Endothelial cell of hepatic sinusoid (primary cell): ENCODE results near the gene SPATS2.

Source experiments
- in situ Hi-C: cut with HindIII; loops from 2 replicates; pipeline ENCODE4 v1.10.0; 2017; ENCODE audit warnings: low sequenced_read_pairs

Gene SPATS2

DNA sequence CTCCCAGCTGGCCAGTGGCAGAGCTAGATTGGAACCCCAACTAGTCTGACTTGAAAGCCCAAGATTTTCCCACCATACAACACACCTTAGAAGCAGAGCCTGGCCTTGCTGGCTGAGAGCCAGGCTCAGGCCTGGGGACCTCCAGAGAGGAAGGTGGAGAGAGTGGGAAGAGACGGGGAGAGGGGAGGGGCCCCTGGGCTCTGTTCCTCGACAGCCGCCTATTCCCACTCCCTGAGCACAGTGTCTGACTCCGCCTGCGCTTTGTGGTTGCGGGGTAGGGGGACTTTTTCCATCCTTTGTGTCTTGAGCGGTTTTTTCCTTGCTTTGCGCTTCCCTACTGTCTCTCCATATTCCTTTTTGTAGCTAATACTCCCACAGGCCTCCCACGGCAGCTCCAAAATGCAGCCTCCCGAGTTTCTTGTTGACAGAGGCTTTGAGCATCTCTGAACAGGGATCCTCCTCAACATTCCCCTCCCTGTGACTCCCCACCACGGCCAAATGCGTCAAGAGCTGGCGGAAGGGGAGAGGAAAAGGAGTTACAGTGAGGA is 167.5 kb downstream of the SPATS2 start:
- in situ Hi-C loops: no loop called here

DNA sequence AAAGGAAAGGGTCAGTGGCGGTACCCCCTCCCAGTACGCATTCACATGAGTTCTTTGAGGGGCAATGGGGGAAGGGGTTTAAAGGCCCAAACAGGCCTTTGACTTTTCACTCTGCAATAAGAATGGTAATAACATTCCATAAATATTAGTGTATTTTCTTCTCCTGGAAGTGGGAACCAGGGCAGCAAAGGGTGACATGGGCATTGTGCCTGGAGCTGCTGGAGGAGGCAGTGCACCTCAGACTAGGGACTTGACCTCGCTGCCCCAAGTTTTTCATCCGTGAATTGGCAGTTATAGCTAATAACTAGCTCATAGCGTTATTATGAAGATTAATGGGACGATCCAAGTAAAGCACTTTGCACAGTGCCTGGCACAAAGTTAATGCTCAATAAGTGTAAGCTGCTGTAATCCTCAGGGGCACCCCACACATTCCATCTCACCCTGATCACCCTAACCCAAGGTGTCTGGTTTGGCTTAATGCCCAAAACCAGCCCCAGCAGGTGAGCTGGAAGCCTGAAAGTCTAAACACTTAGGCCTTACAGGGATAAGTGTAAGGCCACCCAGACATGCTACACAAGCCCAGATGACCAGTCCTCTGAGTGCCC is 168.8 kb downstream of the SPATS2 start:
- in situ Hi-C loops: no loop called here

DNA sequence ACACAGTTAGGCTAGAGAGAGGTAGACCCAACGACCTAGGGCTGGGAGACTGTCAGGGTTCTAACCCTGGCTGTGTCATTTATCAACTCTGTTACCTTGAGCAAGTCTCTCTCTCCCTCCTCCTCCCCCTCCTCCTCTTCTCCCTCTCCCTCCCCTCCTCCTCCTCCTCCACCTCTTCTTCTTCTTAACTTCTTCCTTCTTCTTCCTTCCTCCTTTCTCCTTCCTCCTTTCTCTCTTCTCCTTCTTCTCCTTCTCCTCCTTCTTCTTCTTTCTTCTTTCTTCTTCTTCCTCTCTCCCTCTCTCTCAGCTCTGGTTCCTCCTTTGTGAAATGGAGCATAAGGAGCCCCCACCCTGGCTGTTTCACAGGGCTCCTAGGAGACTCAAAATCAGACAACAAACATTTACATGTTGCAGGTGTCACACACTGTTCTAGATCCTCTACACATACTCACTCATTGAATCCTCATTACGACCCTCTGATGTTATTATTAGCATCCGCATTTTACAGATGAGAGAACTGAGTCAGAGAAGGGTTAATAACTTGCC is 169.3 kb downstream of the SPATS2 start:
- in situ Hi-C loops: no loop called here

DNA sequence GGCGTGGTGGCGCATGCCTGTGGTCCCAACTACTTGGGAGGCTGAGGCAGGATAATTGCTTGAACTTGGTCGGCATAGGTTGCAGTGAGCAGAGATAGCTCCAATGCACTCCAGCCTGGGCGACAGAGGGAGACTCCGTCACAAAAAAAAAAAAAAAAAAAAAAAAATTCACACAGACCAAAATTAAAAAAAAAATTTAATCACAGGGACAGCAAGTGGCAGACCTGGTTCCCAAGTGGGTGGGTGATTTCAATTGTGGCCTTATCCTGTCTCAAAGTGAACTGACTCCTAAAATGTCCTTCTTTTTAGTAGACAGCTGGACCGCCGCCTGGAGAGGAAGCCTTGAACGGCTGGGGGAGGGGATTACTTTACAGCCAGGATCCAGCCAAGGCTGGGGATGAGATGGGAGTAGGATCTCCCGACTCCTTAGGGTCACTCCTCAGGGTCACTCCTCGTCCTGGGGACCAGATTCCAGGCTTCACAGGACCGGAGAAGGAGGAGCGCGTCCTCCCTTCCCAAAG is 170.0 kb downstream of the SPATS2 start:
- in situ Hi-C loops: no loop called here

DNA sequence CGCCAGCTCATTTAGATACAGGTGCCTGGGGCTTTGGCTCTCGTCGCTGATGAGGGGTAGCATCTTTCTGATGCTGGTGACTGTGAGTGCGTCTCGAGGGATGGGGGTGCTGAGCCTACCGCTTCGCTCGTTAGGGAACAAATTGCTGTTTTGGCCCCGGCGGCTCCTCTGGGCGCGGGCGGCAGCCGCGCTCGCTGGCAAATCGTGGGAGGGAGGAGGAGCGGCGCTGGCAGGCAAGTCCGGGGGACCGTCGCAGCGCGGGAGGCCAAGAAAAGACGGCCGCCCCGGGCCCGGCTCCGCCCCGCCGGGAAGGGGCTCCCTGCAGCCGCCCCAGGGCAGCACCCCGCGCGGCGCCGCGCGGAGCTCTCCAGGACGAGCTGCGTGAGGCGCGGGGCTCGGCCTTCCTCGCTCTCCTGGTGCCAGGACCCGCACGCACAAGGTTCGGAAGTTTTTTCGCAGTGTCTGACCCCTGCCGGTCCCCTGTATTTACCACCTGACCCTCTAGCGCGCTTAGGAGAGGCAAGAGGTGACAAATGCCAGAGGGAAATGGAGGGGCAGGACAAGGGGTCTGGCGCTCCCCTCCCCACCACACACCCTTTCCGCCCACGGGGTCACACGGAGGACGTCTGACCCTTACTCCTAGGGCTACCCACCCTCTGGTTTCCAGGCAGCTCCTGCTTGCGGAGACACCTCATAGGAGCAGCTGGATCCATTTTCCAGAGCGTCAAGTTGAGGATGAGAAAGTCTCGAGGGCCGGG is 170.7 kb downstream of the SPATS2 start:
- in situ Hi-C loops: no loop called here

DNA sequence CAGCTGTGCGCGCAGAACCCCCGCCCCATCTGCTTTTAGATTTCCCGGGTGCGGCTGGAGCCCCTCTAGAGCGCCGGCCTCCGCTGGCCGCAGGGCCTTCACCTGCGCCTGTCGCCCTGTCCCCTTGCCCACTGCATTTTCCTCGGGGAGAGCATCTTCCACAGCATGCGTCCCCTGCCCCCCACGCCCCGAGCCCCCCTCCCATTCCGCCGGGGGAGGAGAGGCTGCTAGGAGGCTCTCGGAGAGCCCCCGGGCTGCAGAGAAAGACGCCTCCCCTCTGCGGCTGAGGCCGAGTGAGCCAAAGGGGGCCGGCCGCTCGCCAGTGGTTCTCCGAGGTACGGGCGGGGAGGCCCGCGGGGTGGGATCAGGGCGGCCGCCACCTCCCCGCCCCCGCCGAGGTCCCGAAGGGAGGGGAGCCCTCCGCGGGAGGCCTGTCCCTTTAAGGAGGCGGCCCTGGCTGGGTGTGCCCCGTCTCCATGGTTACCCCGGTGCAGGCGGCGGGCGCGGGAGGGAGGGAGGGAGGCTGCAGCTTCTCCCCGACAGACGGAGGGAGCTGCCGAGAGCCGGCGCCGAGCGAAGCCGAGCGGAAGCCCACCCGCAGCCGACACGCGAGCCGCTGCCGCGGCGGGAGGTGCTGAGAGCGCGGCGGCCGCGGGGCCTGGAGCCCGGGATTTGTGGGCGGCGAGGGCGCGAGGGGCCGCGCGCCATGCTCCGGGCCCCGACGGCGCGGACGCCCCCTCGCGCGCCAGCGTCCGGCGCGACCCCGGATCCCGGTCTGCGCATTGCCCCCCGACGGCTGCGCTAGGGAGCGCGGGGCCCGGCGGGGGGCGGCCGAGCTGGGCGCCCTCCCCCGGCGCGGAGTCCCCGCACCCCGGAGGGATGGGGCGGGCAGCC is 171.5 kb downstream of the SPATS2 start, which contains the start of gene KCNH3:
KCNH3 (plus strand) TSS at position 521 of the 894 bp plus-strand sequence. CDS start 387 bp downstream, outside the sequence.
- in situ Hi-C loops: no loop called here

DNA sequence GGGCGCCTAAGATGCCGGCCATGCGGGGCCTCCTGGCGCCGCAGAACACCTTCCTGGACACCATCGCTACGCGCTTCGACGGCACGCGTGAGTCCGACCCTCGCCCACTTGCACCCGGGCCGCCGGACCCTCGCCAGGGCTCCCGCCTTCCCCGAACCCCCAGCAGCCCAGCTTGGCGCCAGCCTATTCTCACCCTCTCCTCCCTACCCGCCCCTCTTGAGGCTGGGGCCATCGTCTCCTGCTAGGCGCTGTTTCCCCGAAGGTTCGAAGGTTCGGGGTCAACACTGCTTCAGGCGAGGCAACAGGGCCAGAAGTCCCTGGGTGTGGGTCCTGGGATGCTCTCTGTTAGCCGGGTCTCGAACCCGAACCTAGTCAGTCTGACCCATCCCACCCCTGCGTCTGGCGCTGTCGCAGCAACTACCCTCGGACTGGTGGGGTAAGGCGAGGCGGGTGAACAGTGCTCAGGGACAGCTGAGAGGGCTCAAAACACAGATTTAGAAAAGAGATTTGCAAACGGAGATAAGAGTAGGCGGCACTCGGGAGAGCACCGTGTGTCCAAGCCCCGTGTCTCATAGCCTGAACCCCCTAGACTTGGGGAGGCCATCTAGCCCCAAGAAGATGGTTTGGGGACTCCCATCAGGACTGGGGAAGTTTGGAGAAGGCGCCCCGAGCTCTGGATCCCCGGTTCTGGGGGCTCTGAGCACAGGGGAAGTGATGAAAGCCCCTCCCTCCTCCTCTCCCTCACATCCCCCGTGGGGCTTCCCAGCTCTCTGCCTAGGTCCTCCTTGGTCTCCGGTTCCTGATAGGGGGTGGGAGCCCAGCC is 172.4 kb downstream of the SPATS2 start:
- in situ Hi-C loops: loop anchor here (5.0 kb wide), 1 partner anchor 38 kb away; no protein-coding TSS in a partner anchor

DNA sequence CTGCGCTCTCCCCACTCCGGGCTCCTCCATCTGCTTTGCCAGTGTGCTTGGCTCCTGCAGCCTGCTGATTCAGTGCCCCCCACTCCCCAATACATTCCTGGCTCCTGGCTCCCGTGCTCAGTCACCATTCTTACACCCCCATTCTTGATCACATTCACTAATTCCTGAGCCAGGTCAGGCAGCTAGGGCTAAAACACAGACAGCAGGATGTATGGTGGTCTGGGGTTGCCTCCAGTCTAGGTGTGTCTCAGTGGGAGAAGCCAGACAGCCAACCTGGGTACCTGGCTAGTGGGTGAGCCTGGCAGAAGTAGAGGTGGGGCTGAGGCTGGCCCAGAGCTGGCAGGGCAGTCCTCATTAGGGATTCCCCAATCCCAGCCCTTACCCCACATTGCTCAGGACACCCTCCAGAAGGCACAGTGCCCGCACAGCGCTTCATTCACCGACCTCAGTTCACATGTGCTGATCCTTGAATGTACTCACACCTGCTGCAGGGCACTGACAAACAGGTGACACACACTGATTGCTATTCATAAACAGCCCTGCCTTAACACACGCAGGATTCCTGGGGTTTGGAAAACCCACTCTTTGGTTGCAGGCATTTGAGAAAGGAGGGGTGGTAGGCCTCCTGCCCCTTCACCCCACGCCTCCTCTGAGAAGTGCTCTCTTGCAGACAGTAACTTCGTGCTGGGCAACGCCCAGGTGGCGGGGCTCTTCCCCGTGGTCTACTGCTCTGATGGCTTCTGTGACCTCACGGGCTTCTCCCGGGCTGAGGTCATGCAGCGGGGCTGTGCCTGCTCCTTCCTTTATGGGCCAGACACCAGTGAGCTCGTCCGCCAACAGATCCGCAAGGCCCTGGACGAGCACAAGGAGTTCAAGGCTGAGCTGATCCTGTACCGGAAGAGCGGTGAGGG is 173.2 kb downstream of the SPATS2 start:
- in situ Hi-C loops: loop anchor here (5.0 kb wide), 1 partner anchor 37 kb away; no protein-coding TSS in a partner anchor

DNA sequence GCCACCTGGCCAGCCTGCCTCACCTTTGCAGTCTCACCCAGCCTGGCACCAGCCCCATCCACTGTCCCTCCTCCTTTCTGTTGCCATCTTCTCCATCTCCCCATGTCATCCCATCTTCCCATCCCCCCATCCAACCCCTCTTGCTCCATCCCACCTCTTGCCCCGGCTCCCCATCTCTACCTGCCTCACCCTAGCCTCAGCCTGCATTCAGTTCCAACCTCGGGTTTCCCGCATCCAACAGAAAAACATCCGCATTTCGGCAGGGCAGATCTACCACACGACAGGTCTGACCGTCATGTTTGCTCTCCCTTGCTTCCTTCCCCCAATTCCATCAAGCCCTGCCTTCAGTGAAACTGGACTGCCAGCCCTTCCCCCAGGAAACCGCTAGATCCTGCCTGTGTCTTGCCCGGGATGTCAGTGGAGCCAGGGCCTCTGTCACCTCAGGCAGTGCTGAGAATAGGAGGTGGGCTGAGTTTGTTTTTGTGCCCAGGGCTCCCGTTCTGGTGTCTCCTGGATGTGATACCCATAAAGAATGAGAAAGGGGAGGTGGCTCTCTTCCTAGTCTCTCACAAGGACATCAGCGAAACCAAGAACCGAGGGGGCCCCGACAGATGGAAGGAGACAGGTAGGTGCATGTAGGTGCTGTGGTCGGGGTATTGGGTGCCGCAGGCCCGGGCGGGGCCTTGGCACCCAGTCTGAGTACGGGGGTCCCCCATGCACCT is 174.0 kb downstream of the SPATS2 start:
- in situ Hi-C loops: loop anchor here (5.0 kb wide), 1 partner anchor 36 kb away; no protein-coding TSS in a partner anchor

DNA sequence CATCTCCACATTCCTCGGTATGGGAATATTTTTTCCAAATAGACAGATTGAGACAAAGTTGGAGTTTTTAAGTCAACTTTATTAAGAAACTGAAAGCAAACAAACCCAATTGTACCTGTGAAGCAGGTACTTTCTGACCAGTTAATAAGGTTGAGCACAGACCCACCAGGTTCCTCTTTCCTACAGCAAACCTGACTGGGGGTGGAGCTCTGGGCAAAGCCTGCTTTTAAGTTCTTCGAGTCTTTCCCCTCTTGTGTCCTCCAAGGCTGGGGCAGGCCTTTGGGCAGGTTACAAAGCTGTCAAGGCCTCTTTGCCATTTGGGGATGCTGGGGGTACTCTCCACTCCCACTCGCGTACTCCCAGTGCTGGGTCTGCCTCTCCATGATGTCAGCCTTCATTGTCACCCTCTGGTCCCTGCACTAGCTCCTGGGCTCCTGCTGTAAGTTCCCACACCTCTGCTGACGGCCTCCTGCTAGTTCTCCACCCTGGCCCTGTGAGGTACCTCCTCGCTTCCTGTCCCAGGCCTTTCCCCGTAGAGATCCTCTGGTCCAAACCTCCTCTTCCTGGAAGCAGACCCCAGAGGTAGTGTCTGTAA is 174.7 kb downstream of the SPATS2 start:
- in situ Hi-C loops: loop anchor here (5.0 kb wide), 1 partner anchor 35 kb away; no protein-coding TSS in a partner anchor

DNA sequence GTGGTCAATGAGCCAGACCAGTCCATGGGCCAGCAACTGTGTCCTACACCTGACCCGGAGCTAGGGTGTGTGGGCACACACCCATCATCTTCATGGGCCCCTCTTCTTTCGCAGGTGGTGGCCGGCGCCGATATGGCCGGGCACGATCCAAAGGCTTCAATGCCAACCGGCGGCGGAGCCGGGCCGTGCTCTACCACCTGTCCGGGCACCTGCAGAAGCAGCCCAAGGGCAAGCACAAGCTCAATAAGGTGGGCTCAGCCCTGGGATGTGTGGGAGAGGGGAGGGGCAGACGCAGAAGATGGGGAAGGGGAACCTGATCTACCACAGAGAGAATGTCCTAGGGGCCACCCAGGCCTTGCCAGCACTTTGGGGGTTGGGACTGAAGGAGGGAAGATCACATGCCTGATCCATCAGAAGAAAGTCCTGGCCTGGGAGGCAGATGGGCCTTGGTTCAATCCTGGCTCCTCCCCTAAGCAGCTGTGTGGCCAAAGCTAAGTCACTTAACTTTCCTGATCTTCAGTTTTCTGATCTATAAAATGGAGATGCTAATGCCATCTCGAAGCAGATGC is 175.4 kb downstream of the SPATS2 start:
- in situ Hi-C loops: loop anchor here (5.0 kb wide), 1 partner anchor 35 kb away; no protein-coding TSS in a partner anchor

DNA sequence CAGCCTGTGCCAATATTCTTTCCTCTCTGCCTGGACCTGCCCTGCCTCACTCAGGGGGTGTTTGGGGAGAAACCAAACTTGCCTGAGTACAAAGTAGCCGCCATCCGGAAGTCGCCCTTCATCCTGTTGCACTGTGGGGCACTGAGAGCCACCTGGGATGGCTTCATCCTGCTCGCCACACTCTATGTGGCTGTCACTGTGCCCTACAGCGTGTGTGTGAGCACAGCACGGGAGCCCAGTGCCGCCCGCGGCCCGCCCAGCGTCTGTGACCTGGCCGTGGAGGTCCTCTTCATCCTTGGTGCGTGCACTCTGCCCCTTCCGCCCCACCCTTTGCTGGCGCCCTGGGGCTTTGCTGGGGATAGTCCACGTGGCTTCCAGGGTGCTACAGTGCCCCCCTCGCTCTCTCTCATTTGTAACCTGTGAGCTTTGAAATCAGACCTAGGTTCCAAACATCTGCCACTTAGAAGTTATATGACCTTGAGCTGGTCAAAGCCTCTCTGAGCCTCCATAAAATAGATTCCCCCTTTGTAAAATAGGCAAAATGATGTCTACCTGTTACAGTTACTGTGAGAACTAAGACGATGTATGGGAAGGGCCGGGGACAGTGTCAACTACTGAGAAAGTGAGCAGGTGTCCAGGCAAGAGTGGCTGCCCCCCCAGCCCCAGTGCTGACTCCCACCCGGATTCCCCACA is 176.1 kb downstream of the SPATS2 start:
- in situ Hi-C loops: loop anchor here (5.0 kb wide), 1 partner anchor 34 kb away; no protein-coding TSS in a partner anchor

DNA sequence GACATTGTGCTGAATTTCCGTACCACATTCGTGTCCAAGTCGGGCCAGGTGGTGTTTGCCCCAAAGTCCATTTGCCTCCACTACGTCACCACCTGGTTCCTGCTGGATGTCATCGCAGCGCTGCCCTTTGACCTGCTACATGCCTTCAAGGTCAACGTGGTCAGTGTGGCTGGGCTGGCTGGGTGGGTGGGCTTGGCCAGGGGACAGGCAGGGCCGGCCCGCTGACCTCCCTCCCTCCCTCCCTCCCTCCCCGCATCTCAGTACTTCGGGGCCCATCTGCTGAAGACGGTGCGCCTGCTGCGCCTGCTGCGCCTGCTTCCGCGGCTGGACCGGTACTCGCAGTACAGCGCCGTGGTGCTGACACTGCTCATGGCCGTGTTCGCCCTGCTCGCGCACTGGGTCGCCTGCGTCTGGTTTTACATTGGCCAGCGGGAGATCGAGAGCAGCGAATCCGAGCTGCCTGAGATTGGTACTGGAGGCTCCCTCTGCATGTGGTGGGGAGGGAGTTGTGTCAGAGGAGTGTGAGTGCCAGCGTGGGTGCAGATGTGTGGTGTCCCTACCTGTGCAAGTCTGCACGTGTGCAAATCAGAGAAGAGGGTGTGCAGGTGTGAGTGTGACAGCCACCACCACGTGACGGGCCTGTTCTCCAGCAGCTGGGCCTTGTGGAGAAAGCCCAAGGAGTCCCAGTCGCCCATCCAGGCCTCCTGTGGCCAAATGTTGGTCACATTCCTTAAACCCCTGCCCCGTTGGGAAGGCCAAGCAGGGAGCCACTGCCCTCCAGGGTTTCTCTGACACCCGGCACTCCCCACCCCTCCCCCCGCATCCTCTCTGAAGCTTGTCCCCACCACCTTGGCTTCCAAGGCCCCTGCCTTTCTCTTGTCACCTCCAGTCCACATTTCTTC is 176.9 kb downstream of the SPATS2 start:
- in situ Hi-C loops: loop anchor here (5.0 kb wide), 1 partner anchor 33 kb away; no protein-coding TSS in a partner anchor

DNA sequence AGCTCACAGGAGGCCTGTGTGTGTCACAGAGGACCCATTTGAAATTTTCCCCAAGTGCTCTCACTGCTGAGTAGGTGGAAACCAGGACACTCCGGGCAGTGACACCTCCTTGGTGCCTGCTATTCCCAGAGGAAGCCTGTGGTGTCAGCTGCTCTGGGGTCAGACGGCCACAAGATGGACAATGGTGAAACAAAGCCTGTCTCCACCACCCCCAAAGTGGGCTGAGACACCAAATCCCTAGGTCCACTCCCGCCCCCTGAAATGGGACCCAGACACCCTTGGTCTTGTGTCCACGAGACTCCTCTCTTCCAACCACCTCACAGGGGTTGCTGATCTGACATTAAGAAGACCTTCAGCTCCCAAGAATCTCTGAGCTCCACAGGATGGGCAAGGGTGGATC is 178.6 kb downstream of the SPATS2 start:
- in situ Hi-C loops: no loop called here

DNA sequence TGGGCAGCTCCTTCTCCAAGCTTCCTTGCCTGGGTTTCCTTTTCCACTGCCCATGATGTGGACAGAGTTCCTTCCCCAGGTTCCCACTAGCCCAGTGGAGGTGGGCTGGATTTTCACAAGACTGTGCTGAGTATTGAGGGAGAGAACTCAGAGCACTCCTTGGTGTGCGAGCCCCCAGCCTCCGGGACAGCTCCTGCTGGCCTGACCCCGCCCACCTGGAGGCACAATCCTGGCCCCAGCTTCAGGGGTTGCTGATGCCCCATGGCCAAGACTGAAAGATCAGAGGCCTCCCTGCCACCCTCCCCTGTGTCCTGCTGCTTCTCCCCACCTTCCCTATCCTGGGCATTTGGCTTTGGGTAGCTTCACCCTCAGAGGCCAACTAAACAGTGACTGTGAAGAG is 179.2 kb downstream of the SPATS2 start:
- in situ Hi-C loops: no loop called here
